ENCODE data around the gene CD46.
"Not testable (repeated sequence)": the region's sequence is repeated elsewhere in the genome, so short reads cannot be mapped to it uniquely, and the experiment has no call there.

- not testable (repeated sequence) for TF ChIP-seq CTCF (IDR thresholded peaks at IDR 0.05 in 2 of 3, conservative IDR thresholded peaks at IDR 0.05 in 1 of 3; ENCODE audit: borderline replicate concordance in 1 of 3, insufficient read depth in 1 of 3, low read depth in 2 of 3, low read length in 2 of 3); EZH2 (IDR thresholded peaks at IDR 0.05); TCF7L2 (IDR thresholded peaks at IDR 0.05; ENCODE audit: borderline replicate concordance, extremely low read depth, insufficient read depth, insufficient read length); EZH2phosphoT487 (IDR thresholded peaks at IDR 0.05; ENCODE audit: borderline replicate concordance); SRF (IDR thresholded peaks at IDR 0.05; ENCODE audit: low read depth); POLR2A (IDR thresholded peaks at IDR 0.05; ENCODE audit: borderline replicate concordance, extremely low read depth, insufficient read depth, insufficient read length)
Measured at GRCh38 chr1:207728200-207728858, 23.5 kb upstream of the CD46 start.

Measured in HCT116 (cell line).